Nucleus accumbens (tissue), 56 donors: ENCODE measurements around the gene PEX12.
"Not testable (repeated sequence)": the region's sequence is repeated elsewhere in the genome, so short reads cannot be mapped to it uniquely, and the experiment has no call there.

ENCODE experiments used
- DNase-seq, 56 donors: peaks; one replicate each; lab custom pipeline; 2025; lab: John Stamatoyannopoulos, UW

Gene PEX12

DNA sequence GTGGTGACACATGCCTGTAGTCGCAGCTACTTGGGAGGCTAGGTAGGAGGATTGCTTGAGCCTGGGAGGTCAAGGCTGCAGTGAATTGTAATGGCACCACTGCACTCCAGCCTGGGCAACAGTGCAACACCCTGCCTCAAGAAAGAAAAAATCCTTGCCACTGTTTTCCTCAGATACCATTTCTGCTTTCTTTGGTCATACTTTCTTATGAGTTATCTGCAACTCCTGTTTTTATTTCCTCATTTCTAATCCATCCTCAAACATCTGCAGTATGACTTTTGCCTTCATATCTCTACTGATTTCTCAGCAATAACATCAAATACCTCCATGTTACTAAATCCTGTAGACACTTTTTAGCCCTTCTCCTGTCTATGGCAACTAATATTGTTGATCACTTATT lies 5.7 kb upstream of the PEX12 start:
- DNase-seq, result no peak

- no peak for DNase-seq
These were observed 610 bp upstream of the PEX12 start for GRCh38 chr17:35578929-35579432.

DNA sequence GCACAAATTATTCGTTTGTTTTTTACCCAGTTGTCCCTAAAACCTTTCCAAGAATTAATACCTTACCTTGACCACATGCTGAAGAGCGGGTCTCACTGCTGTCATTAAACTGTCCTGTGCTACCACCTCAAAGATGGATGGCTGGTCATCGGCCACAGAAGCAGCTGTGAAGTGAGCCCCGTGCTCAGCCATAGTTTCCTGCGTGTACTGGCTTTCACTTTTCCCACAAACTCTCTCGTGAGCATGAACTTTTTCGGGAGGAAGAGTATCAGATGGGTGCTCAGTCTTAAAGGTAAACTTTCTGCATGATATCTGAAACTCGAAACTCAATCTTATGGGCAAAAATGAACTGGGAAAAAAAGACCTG lies 558 bp downstream of the PEX12 start:
- DNase-seq, result peak in 1 of 56 donors; percentile 28

- DNase-seq, result no peak
These were observed 2.6 kb downstream of the PEX12 start for GRCh38 chr17:35575759-35576158.

- no peak for DNase-seq
These were observed 9.0 kb downstream of the PEX12 start for GRCh38 chr17:35569405-35569804.

DNA sequence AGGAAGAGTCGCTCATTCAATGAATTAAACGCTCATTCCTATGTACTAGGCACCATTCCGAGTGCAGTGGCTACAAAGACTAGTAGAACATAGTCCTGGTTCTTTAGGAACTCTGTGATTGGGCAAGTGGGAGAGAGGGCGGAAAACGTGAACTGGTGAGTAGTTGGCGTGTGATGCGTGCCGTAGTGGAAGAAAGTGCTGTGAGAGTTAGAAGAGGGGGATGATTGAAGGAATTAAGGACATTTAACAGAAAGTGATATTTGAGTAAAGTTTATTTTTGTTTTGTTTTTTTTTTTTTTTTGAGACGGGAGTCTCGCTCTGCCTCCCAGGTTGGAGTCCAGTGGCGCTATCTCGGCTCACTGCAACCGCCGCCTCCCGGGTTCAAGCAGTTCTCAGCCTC lies 9.8 kb downstream of the PEX12 start:
- DNase-seq, result no peak

DNA sequence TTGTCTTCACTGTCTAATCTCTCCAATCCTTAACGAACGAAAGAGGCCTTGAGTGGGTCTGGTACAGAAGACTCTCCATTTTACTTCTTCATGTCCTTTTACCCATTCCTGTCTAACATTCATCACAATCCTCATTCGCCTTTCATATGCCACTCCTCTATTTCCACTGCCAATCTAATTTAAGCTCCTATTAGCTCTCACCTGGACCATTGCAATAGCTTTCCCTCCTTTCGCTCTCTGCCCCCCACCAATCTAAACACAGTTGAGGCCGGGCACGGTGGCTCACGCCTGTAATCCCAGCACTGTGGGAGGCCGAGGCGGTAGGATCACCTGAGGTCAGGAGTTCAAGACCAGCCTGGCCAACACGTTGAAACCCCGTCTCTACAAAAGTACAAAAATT lies 11.4 kb downstream of the PEX12 start:
- DNase-seq, result no peak

DNA sequence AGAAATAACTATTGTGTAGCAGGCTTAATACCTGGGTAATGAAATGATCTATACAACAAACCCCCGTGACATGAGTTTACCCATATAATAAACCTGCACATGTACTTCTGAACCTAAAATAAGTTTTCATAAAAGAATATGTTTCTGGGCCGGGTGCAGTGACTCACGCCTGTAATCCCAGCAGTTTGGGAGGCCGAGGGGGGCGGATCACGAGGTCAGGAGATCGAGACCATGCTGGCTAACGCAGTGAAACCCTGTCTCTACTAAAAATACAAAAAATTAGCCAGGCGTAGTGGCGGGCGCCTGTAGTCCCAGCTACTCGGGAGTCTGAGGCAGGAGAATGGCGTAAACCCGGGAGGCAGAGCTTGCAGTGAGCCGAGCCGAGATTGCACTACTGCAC lies 15.2 kb downstream of the PEX12 start:
- not testable (repeated sequence) for DNase-seq

DNA sequence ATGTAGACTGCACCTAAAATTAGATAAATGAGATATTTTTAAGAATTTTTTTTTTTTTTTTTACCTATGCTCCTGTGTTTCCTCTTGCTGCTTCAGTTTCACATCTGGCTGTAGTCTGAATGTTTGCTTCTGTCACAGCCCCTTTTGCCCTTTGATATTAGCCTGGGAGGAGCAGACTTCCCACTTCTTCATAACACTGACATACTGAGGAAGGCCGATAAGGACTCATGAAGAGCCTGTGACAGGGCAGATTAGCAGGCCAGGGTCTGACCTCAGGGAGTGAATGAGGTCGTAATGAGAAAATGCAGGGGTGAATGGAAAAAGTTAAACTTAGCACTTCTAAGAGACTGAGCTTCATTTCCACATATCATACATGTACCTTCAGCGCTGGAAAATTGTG lies 17.7 kb downstream of the PEX12 start, which contains the start of gene SLFN14:
Gene SLFN14 (minus strand): TSS at position 117 of the 400 bp plus-strand sequence. CDS start 2,757 bp downstream, outside the sequence.
- no peak for DNase-seq

GRCh38 chr17:35559495-35560210 lies 18.7 kb downstream of the PEX12 start:
- DNase-seq, result no peak

DNA sequence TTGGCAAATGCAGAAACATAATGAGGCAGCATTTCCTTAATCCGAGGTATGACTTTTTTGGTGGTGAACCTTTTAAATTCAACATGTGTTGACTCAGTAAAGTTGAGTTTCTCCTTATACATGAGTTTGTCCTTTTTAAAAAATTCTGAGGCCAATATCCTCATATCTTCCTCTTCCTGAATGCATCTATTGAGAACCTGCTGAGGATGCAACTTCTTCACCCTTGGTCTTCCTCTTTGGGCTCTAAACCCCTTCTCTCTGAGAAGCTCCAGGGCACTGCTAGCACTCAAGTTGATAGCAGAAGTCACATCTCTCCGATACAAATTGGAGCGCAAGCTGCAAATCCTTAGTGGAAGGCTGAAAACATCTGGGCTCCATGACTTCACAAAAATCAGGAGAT lies 21.0 kb downstream of the PEX12 start:
- no peak for DNase-seq

- DNase-seq, result no peak
These were observed 22.7 kb downstream of the PEX12 start for GRCh38 chr17:35555691-35556090.

GRCh38 chr17:35554668-35555067 lies 23.7 kb downstream of the PEX12 start:
- DNase-seq, result no peak

DNA sequence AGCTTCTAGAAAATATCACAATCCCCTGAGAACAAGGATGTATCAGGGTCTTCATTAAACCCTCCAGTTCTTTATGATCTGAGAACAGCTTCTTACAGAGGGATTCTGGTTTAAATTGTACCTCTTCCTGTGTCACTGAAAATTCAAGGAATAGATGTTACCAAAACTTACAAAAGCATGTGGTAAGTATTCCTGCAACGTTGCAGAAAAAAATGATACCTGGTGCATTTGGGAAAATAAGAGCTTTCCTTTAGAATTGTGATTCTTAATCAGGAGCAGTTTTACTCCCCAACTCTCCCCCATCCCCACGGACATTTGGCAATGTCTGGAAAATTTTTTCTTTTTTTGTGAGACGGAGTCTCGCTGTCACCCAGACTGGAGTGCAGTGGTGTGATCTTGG lies 25.1 kb downstream of the PEX12 start:
- no peak for DNase-seq

GRCh38 chr17:35548978-35549377 lies 29.4 kb downstream of the PEX12 start:
- DNase-seq, result no peak

DNA sequence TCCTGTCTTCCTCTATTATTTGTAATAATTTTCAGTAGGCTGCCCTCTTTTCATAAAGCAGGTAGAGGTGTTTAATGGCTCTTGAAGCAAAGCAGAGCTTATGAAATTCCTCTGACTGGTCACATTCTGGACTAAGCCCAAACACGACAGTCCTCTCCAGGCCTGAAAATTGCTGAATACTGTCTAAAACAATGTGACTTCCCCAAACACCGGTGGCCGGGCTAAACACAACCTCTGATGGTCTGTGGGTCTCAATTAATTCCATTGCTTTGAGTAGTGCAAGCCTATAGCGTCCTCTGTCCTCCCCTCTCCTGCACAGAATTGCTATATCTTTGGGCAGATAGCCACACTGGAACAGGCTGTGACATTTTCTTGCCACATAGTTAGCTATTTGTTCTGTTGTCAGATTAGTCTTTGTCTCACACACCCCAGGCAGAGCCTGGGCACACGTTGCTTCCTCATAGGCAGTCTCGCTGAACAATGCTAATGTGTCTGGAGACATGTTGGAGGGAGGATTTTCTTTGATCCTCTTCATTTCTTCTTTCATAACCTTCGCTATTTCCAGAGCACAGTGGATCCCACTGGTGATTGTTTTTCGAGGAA lies 30.1 kb downstream of the PEX12 start:
- peak in 9 of 56 donors; percentile 0 to 23 (median 3) for DNase-seq

DNA sequence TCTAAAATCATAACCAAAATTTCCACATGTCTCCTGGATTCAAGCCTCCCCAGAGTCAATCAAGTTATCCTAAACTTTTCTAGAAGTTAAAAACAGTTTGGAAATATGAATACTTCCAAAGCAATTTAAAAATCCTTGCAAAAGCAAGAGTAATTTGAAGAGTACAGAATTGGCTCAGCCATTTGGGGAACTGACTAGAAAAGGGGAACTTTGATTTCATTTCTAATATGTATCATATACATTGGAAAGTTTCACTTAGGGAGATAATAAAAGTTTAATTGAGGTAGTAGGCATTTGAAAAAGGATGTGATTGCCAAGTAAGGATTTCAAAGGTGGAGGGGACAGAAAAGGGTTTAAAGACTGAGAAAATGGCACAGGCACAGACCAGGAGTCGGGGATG lies 31.9 kb downstream of the PEX12 start:
- DNase-seq, result no peak

DNA sequence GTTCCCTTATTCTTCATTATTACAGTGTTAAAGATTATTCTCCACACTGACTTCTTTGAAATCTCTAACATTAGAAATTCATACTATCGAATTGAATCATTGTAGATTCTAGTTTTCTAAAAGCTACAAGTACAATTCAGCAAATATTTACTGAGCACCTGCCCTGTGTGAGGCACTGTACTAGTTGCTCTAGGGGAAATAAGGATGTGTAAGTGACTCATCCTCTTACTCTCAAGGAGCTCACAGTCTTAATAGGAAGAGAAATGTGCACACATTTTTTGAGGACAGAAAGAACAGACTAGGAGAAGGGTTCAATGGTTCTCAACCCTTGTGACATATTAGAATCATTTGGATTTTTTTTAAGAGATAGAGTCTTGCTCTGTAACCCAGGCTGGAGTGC lies 33.2 kb downstream of the PEX12 start:
- no peak for DNase-seq

DNA sequence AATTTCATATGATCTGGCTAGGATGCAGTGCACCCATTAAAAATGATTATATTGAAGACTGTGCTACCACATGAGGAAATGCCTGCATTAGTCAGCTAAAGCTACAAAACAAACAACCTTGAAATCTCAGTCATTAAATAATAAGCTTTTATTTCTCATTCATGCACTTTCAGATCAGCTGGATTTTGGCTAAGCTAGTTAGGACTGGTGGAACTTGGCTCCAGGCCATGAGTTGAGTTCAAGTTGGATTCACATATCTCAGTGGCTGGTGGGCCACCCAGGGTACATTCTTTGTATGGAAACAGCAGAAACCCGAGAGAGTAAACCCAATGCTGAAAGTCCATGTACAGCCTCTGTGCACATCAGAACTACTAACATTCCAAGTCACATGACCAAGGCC lies 34.5 kb downstream of the PEX12 start:
- DNase-seq, result no peak

- no peak for DNase-seq
These were observed 35.4 kb downstream of the PEX12 start for GRCh38 chr17:35542990-35543389.

DNA sequence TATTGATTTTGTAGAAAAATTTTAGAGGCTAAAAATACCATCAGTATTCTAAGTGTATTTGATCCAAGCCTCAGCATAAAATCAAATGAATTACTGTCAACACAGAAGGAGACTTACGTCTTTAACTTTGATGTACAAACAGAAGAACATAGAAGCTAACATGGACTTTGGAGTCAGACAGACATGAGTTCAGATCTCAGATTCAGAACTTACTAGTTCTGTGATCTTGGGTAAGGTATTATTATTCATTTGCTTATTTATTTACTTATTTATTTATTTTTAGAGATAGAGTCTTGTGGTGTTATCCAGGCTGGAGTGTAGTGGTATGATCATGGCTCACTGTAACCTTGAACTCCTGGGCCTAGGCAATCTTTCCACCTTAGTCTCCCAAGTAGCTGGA lies 36.9 kb downstream of the PEX12 start:
- DNase-seq, result no peak
